RKO (cell line): Measurements from ENCODE around the gene ZNF768.
A peak's percentile ranks its signal among the peaks of the same experiment; 100 is the strongest.
"Not testable (repeated sequence)": the region's sequence is repeated elsewhere in the genome, so short reads cannot be mapped to it uniquely, and the experiment has no call there.

ENCODE experiments used
- DNase-seq: peaks from one replicate; pipeline ENCODE4 v3.0.0-alpha.2; 2016; ENCODE audit warnings: low spot score

The ZNF768 gene

DNA sequence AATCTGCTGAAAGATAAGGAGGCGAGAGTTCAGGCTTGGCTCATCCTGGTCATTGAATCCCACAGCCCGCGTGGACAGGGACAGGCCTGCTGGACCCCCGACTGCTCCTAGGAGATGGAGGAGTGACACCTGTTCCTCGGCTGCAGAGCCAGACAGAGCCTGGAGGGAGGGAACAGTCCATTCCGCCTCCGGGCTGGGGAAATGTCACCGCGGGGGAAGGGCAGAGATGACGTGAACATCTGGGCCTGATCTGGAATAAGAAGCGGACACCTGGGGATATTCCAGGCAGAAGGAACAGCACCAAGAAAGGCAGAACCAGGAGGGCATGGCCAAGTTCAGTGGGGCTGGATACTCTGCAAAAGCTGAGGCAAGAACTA, 6.8 kb upstream of the ZNF768 start:
- DNase-seq: no peak

DNA sequence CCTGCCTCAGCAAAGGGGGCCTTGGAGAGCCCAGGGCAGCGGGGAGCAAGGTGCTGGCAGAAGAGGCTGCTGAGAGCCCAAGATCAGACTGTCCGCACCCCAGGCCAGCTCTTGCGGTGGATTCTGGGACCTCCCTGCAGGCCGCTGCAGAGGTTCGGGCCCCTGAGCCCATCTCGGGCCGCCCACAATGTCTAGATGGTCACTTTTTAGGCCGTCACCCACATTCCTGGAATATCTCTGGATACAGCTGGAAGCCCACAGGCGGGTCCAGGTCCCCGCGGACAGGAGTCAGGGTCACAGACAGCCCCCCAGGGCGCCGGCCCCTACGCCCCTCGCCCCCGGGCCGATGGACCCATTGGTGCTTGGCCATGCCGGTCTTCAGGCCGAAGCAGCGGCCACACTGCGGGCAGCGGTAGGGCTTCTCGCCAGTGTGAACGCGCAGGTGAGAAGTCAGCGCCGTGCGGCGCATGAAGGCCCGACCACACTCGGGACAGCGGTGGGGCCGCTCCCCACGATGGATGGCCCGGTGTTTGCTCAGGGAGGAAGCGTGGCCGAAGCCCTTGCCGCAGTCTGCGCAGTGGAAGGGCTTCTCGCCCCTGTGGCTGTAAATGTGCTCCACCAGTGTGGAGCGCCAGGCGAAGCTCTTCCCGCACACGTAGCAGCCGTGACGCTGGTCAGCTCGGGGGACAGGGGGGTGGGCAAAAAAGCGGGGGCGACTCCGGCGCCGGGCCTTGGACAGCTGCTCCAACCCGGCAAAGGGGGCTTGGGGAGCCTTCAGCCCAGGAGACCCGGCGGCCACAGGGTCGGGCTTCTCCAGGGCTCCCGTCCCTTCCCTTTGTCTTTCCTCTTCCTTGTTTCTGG, 6.1 kb upstream of the ZNF768 start:
- no peak for DNase-seq

DNA sequence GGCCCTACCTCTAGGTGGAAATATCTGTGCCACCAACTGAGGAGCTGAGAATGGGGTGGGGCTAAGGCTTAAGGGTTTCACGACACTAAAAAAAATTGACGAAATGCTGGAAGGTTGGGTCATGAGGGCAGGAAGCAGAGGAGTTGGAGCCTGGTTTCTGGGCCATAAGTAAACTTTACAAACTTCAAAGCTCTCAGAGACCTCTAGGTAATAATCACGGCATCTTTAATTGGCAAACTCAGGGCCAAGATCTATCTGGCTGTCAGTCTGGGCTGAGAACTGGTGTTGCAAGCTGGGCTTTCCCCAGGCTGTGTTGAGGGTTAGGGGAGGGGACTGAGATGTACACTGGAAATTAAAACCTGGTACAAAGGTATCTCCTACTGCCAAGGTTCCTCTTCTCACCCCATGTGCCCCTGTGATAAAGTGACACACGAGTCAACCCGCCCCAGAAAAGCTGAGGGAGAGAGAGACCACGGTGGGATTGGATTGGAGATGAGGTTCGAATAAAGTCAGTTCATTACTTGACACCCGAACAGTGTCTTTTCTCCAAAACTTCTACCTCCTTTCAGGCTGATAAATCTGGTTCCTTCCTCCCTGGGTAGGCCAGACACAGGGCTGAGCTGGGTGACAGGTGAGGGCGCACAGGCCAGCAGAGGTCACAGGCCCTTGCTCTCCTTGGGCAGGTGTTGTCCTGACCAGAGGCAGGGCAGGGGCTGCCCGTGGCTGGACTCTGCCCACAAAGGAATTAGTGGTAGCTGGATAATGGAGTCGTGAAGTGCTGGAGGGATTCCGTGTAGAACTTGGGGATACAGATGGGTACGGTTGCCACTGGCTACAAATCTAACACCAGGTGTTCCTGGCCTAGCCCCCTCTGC, 4.0 kb upstream of the ZNF768 start:
- DNase-seq: no peak

DNA sequence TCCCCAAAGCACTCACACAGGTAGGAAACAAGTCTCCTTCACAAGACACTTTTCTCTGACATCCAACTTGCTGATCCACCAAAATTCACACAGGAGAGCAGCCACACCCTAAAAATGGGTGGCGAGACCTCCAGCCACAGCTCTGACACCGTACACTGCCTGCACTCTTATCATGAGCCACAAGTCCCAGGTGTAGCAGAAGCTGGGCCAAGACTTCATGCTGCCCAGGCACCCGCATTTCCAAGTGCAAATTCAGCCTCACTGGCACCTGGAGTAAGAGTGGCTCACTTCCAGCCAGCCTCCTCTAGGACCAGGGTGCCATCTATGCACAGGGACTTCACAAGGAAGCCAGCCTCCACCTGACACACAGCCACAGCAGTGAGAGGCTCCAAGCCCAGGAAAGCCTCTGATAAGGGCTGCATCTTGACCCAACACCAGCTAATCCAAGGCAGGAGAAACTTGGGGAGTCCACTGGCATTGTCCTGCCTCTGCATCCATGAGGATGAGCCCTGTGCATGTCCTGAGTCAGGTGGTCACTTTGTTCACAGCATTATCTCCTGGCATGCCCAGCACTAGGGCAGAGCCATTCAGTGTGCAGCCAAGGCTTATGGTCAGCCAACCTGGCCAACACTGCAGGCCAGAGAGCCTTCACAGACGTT, 2.6 kb upstream of the ZNF768 start:
- no peak for DNase-seq

DNA sequence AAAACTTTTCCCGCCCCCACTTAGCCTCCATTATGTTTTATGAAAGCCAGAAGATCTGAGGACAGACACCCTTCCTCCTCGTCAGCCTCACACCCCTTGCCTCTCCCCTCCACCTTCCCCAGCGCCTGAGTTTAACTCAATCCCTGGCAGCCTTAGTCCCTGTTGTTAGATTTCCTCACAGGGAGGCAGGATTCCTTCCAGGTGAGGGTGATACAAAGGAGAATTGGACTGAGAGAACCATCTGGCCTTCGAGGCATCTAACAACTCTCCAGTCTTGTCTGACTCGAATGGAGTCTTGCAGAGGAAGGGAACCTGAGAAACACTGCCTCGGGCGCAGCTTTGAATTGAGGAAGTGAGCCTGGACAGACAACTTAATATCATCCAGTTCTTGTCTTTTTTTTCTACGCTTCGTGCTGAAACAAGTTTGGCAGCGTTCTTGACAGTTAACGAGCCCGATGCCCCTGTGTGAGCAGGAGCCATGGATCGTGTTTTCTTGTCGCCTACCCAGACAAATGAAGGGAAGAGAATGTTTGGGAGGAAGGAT, 1.3 kb upstream of the ZNF768 start:
- no peak for DNase-seq

DNA sequence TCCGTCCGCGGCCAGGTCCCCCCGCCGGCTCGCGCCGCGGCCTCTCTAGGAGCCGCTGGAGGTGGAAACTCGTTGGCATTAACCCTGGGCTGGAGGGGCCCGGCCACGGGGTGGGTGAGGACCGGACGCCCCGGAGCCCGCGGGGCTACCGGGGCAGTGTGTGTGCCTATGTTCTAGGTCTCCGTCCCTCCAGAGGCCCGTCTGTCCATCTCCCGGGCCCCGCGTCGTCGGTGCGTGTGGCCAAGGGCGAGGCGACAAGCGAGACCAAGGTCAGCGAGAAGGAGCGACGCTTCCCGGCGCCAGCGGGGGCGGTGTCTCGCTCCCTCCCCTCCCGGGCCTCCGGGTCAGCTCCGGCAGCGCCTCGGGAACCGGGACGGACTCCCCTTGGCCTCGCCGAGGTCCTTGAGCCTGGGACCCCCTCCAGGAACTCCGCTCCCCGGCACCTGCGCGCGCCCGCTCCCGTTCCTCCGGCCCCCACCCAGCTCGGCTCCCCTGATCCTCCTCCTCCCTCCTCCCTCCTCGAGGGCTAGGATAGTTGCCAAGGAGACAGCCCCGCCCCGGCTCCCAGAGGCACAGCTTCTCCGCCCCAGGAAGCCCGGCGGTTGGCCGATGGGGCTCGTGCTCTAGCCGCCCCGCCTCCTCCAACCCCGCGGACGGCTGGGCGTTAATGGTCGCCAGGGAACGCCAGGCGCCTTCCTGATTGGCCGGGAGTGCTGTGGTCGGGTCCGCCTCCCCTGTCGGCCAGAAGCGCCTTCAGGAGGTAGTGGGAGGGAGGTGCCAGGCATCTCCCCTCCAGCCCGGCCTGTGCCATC, 663 bp upstream of the ZNF768 start:
- peak; percentile 96 for DNase-seq

DNA sequence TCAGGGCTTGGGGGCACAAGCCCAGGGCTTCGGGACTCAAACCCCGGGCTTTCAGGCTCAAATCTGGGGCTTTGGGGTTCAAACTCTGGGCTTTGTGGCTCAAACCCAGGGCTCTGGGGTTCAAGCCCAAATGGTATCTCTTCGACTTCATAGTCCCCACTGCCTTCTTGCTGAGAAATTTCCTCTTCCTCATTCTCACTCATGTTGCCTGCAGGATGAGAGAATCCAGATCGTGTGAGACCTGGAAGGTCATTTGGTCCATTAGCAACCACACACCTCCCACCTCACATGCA, 576 bp downstream of the ZNF768 start:
- no peak for DNase-seq

DNA sequence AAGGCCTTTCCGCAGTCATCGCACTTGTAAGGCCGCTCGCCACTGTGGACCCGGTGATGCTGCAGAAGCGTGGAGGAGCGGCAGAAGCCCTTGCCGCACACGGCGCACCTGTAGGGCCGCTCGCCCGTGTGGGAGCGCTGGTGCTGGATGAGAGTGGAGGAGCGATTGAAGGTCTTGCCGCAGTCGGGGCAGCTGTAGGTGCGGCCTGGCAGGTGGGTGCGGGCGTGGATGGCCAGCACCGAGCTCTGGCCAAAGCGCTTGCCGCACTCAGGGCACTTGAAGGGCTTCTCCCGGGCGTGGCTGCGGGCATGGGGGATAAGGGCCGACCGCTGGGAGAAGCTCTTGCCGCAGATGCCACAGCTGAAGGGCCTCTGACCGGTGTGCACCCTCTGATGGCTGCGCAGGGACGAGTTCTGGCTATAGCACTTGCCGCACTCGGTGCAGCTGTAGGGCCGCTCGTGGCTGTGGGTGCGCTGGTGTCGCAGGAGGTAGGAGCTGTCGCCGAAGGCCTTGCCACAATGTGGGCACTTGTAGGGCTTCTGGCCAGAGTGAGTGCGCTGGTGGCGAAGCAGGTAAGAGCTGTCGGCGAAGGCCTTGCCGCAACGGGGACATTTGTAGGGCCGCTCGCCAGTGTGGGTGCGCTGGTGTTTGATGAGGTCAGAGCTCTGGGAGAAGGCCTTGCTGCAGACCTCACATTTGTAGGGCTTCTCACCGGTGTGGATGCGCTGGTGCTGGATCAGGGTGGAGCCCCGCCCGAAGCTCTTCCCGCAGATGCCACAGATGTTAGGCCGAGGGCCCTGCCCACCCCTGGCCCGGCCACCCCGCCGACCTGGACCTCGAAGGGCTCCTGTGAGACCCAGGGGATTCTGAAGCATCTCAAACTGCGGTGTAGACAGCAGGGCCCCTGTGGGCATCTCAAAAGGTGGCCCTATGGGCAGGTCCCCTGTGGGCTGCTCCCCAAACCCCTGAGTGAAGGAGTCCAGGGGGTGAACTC, 1.5 kb downstream of the ZNF768 start:
- DNase-seq: no peak

DNA sequence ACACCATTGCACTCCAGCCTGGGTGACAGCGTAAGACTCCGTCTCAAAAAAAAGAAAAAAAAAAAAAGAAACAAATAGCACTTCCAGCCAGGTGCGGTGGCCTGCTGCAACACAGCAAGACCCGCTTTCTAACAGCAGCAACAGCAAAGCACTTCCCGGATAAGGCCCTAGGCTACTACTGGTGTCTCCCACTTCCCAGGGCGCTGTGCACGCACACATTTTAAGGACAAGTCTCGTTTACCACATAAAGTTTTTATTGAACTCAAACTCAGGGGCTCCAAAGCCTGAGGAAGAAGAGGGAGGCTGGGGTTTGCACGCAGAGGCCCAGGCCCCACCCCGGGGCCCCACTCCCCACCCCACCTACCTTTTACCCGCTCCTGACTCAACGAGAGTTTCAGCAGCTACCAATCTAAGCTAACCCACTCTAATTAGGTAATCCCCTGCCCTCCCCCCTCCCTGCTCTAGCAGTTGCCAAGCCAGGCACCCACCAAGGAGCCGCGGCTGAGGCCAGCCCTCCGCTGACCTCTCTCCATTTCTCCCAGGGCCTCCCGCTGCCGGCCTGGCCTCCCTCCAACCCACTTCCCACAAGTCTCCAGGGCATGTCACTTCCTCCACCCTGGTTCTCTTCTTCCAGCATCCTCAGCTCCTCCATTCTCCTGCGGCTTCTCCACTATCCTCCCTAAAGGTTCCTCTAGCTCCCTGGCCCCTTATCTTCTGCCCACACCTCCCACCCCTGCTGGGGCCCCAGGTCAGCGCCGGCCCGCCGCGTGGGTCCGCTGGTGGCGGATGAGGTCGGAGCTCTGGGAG, 2.4 kb downstream of the ZNF768 start:
- DNase-seq: no peak

DNA sequence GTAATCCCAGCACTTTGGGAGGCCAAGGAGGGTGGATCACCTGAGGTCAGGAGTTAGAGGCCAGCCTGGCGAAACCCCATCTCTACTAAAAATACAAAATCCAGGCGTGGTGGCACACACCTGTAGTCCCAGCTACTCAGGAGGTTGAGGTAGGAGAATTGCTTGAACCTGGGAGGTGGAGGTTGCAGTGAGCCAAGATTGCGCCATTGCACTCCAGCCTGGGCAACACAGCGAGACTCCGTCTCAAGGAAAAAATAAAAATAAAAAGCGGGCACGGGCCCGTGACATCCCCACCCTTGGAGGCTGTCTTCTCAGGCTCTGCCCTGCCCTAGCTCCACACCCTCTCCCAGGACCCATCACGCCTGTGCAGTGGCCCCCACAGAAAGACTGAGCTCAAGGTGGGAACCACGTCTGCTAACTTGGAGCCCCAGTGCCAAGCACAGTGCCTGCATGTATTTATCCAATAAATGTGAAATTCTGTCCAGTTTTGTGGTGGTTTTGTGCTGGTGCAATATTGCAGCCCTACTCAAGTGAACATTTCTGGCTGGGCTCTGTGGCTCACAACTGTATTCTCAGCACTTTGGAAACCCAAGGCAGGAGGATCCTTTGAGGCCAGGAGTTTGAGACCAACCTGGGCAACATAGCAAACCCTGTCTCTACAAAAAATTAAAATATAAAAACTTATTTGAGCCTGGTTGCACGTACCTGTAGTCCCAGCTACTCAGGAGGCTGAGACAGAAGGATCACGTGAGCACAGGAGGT, 3.5 kb downstream of the ZNF768 start:
- DNase-seq: not testable (repeated sequence)

DNA sequence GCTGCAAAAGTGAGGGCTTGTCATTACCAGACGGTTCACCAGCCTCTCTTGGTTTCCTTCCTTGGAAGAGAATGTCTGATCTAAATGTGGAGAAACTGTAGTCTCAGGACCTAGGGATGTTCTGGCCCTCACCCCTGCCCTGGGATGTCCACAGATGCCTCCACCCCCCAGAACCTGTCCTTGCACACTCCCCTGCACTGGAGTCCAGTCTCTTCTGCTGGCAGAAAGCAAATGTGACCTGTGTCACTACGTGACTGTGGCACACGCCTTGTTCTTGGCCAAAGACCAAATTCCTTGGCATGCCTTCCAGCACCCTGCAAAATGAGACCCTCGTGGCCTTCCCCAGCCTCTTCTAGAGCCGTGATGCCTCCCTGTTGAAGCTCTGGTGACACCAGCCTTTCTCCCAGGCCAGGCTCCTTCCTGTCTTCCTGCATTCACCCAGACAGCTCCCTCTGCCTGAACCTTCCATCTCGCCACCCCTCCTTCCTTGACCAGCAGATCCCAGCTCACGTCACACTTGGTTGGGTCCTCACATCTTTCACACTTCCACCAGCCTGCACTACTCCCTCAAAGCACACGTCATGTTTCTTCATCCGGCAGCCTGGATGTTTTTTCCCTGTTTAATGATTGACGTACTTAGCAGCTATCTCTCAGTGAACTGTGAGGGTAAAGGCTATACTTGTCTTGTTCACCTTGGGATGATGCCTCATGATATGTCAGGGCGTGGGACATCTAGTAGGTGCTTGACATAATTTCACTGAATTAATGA, 4.3 kb downstream of the ZNF768 start:
- no peak for DNase-seq

DNA sequence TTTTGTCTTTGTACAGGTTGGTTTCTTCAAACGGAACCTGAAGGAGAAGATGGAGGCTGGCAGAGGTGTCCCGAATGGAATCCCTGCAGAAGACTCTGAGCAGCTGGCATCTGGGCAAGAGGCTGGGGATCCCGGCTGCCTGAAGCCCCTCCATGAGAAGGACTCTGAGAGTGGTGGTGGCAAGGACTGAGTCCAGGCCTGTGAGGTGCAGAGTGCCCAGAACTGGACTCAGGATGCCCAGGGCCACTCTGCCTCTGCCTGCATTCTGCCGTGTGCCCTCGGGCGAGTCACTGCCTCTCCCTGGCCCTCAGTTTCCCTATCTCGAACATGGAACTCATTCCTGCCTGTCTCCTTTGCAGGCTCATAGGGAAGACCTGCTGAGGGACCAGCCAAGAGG, 4.9 kb downstream of the ZNF768 start:
- no peak for DNase-seq

DNA sequence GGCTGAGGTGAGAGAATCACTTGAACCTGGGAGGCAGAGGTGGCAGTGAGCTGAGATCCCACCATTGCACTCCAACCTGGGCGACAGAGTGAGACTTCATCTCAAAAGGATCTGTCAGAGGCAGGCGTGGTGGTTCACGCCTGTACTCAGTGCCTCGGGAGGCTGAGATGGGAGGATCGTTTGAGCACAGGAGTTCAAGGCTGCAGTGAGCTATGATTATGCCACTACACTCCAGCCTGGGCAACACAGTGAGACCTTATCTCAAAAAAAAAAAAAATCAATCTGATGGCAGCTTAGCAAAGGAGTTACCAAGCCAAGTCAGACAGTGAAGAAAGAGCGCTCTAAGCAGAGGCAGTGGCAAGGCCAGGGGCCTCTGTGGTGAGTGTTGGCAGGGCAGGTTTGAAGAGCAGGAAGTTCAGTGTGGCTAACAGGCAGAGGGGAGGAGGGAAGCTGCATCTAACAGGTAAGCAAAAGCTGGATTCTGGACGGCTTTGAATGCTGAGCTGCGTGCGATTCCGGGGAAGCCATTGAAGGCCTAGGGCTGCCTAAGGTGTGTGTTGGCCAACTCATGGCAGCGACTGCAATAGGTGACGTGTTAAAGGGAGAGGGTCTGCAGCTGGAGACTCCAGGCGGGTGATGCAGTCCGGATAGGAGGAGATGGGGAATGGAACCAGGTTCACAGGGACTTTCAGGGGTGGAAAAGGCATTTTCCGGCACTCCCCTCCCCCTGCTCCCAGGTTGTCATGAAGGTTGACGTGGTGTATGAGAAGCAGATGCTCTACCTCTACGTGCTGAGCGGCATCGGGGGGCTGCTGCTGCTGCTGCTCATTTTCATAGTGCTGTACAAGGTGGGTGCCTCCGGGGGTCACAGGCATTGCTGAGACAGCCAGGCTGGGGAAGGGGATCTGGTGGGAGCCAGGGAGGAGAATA, 7.0 kb downstream of the ZNF768 start:
- DNase-seq: no peak

DNA sequence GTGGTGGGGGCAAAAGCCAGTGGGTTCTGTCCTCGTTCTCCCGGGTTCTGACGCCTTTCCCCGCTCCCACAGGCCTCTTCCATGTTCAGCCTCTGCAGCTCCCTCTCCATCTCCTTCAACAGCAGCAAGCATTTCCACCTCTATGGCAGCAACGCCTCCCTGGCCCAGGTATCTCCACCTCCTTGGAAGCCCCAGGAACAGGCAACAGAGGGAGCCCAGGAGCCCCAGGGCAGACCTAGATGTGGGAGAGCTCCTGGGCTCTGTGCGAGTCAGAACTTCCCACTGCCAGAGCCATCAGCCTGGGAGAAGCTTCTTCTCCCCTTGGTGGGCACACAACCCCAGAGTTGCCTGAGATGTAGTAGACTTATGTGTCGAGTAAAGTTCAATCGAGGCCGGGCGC, 7.8 kb downstream of the ZNF768 start:
- no peak for DNase-seq

DNA sequence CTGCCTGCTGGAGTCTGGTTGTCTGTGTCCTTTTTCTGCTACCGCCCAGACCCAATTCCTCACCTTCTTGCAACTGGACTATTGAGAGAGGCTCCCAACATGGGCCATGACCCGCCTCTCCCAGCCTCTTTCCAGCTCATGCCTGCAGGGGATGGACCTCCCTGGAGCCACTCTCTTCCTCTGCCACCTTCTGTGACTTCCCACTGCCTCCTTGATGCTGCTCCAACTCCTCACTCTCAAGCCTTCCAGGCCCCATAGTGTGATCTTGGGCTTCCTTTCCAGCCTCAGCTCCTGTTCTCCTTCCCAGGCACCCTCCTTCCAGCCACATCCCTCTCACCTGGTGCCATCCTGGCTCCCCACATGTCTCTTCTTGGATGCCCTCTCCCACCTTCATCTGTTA, 11.1 kb downstream of the ZNF768 start:
- no peak for DNase-seq

DNA sequence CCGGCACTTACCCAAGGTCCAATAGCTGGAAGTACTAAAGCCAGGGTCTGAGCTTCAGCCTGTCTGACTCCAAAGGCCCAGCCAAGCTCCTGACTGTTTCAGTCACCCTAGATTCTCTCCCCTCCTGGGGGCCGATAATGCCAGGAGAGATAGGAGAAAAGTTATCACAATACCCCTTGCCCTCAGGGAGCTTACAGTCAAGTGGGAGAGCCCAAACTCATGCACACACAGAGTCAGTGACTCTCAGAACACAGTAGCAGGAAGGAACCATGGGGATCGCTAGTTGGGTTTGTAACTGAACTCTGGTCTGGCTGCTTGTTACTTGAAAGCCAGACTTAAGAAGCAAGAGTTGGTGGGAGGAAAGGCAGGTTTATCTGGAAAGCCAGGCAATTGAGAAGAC, 14.9 kb downstream of the ZNF768 start:
- no peak for DNase-seq

DNA sequence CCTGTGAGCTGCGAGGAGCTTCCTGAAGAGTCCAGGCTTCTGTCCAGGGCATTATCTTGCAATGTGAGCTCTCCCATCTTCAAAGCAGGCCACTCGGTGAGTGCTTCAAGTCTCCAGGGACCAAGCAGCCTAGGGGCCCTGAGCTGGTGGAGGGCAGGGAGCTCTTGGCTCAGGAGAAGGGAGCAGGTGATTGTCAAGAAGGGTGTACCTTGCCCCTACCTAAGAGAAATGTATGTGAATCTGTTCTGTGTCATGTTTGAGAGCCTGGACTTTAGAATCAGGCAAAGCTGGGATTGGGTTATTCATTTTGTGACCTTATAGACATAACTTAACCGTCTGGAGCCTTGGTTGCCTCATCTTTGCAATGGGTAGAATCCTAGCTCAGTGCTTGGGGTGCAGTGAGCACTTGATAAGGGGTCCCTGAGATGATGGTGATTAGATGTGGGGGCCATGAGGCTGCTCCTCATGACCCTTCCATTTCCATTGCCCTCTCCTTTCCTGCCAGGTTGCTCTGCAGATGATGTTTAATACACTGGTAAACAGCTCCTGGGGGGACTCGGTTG, 15.9 kb downstream of the ZNF768 start:
- DNase-seq: no peak
